Activated CD4-positive, alpha-beta T cell treated with anti-CD3 and anti-CD28 coated beads for 36 hours (primary cell): ENCODE data around the gene EMP2. TPM values are rescaled to one million over a fixed set of nuclear protein-coding genes. Genes with fewer than 3 reads are reported as not detected.
A peak's percentile ranks its signal among the peaks of the same experiment; 100 is the strongest.

ENCODE experiments used
- ATAC-seq: fragments of 200-7000 bp; cut with Tn5 transposase; one replicate; pipeline ENCODE4 v1.10.0; 2021; ENCODE audit warnings: mild to moderate bottlenecking, moderate library complexity
- CTCF ChIA-PET: fragments of 350-600 bp; sonication (Branson Sonifier 250); formaldehyde crosslinking; loops from one replicate; lab custom pipeline; 2021; ENCODE audit warnings: antibody characterized with exemption; lab: Charles Lee
- POLR2A ChIA-PET: fragments of 350-600 bp; sonication (Branson Sonifier 250); formaldehyde crosslinking; loops from one replicate; lab custom pipeline; 2021; ENCODE audit warnings: antibody characterized with exemption, inconsistent platforms; lab: Charles Lee
- DNase-seq: peaks from one replicate; pipeline ENCODE4 v3.0.0-alpha.2; 2020
- H3K27ac Mint-ChIP-seq: one replicate; pipeline ENCODE4 v1.8.0; 2021; ENCODE audit warnings: mixed read lengths
- H3K27me3 Mint-ChIP-seq: one replicate; pipeline ENCODE4 v1.8.0; 2021; ENCODE audit warnings: mixed read lengths
- H3K36me3 Mint-ChIP-seq: one replicate; pipeline ENCODE4 v1.8.0; 2021; ENCODE audit warnings: low read depth, mixed read lengths
- H3K4me1 Mint-ChIP-seq: one replicate; pipeline ENCODE4 v1.8.0; 2021; ENCODE audit warnings: mixed read lengths
- H3K4me3 Mint-ChIP-seq: one replicate; pipeline ENCODE4 v1.8.0; 2021; ENCODE audit warnings: mild to moderate bottlenecking, moderate library complexity, mixed read lengths
- H3K9me3 Mint-ChIP-seq: one replicate; pipeline ENCODE4 v1.8.0; 2021; ENCODE audit warnings: low read depth, mixed read lengths
- intact Hi-C, 2 experiments: fragments of 100-400 bp; cut with DNase I in 1 of 2; cut with micrococcal nuclease in 1 of 2; formaldehyde crosslinking; loops; one replicate each; pipeline versions ENCODE4 v1.14.2 to v1.15.1; 2022 to 2024; cut with DNase I, micrococcal nuclease
- total RNA-seq, 2 experiments: library from RNA; stranded (reverse); gene quantifications; one replicate each; pipeline ENCODE4 v1.2.3, GENCODE V29; 2021

The EMP2 gene
- total RNA-seq, 2 experiments from 2014 or later: not detected

GRCh38 chr16:10497132-10498101, 83.0 kb downstream of the EMP2 start:
- ChIA-PET CTCF (interaction anchor here (0.7 to 1.4 kb wide), 2 partner anchors 12 to 134 kb away, joined by 4 to 6 read pairs; no protein-coding TSS in a partner anchor), POLR2A (no interaction called here)
- peaks cover 2% of the 10 kb centered on the region for H3K27me3 Mint-ChIP-seq
- ATAC-seq (peak; percentile 28), DNase-seq (peak; percentile 35)
- H3K9me3 Mint-ChIP-seq: peaks cover 21% of the 10 kb centered on the region
- H3K4me1 Mint-ChIP-seq: no peaks in the 10 kb centered on the region
- H3K4me3 Mint-ChIP-seq: no peak overlapping the region
- H3K36me3 Mint-ChIP-seq: no peaks in the 10 kb centered on the region
- intact Hi-C loops: no loop called here
- no peak overlapping the region for H3K27ac Mint-ChIP-seq

- Mint-ChIP-seq H3K9me3 (peaks cover 21% of the 10 kb centered on the region), H3K36me3 (no peaks in the 10 kb centered on the region), H3K4me3 (no peak overlapping the region), H3K4me1 (no peaks in the 10 kb centered on the region), H3K27ac (no peak overlapping the region), H3K27me3 (peaks cover 2% of the 10 kb centered on the region)
- ChIA-PET POLR2A (no interaction called here), CTCF (no interaction called here)
- DNase-seq: no peak
- intact Hi-C loops: no loop called here
- no peak for ATAC-seq
Measured at GRCh38 chr16:10495031-10495345, 85.4 kb downstream of the EMP2 start.

GRCh38 chr16:10494343-10495030, 85.9 kb downstream of the EMP2 start:
- DNase-seq (no peak), ATAC-seq (no peak)
- Mint-ChIP-seq H3K4me1 (no peaks in the 10 kb centered on the region), H3K27me3 (peaks cover 2% of the 10 kb centered on the region), H3K4me3 (no peak overlapping the region), H3K36me3 (no peaks in the 10 kb centered on the region), H3K9me3 (peaks cover 21% of the 10 kb centered on the region), H3K27ac (no peak overlapping the region)
- CTCF ChIA-PET: no interaction called here
- intact Hi-C loops: no loop called here
- POLR2A ChIA-PET: no interaction called here

- intact Hi-C loops: no loop called here
- H3K36me3 Mint-ChIP-seq: no peaks in the 10 kb centered on the region
- peaks cover 2% of the 10 kb centered on the region for H3K27me3 Mint-ChIP-seq
- H3K27ac Mint-ChIP-seq: no peak overlapping the region
- CTCF ChIA-PET: interaction anchor here (0.5 to 1.3 kb wide), 3 partner anchors 17 to 172 kb away, joined by 3 to 4 read pairs (median 4); no protein-coding TSS in a partner anchor
- ATAC-seq (no peak), DNase-seq (no peak)
- POLR2A ChIA-PET: no interaction called here
- no peaks in the 10 kb centered on the region for H3K4me1 Mint-ChIP-seq
- H3K9me3 Mint-ChIP-seq: peaks cover 21% of the 10 kb centered on the region
- H3K4me3 Mint-ChIP-seq: no peak overlapping the region
Measured at GRCh38 chr16:10493276-10493675, 87.1 kb downstream of the EMP2 start.

- Mint-ChIP-seq H3K4me1 (no peaks in the 10 kb centered on the region), H3K27me3 (peaks cover 2% of the 10 kb centered on the region), H3K9me3 (peaks cover 22% of the 10 kb centered on the region), H3K36me3 (peaks cover 3% of the 10 kb centered on the region), H3K4me3 (no peak overlapping the region), H3K27ac (no peak overlapping the region)
- intact Hi-C loops: no loop called here
- ChIA-PET POLR2A (no interaction called here), CTCF (interaction anchor here (0.7 kb wide), 1 partner anchor 49 kb away, joined by 3 read pairs; no protein-coding TSS in a partner anchor)
- no peak for DNase-seq
- no peak for ATAC-seq
Measured at GRCh38 chr16:10490141-10490540, 90.3 kb downstream of the EMP2 start.

GRCh38 chr16:10485698-10486382, 94.6 kb downstream of the EMP2 start:
- ChIA-PET CTCF (interaction anchor here (0.6 to 1.0 kb wide), 3 partner anchors 26 to 29 kb away, joined by 3 read pairs; no protein-coding TSS in a partner anchor), POLR2A (interaction anchor here (0.6 kb wide), 3 partner anchors 19 to 31 kb away, joined by 3 to 9 read pairs (median 7); no protein-coding TSS in a partner anchor)
- no peak for DNase-seq
- no peak for ATAC-seq
- Mint-ChIP-seq H3K4me1 (no peaks in the 10 kb centered on the region), H3K27ac (no peak overlapping the region), H3K27me3 (no peaks in the 10 kb centered on the region), H3K4me3 (no peak overlapping the region), H3K36me3 (peaks cover 26% of the 10 kb centered on the region), H3K9me3 (peaks cover 23% of the 10 kb centered on the region)
- intact Hi-C loops: no loop called here

- no peaks in the 10 kb centered on the region for H3K4me1 Mint-ChIP-seq
- H3K4me3 Mint-ChIP-seq: no peak overlapping the region
- CTCF ChIA-PET: interaction anchor here (0.6 to 1.6 kb wide), 3 partner anchors 26 to 229 kb away, joined by 3 to 4 read pairs (median 3); no protein-coding TSS in a partner anchor
- peaks cover 33% of the 10 kb centered on the region for H3K36me3 Mint-ChIP-seq
- H3K27ac Mint-ChIP-seq: no peak overlapping the region
- H3K27me3 Mint-ChIP-seq: no peaks in the 10 kb centered on the region
- ATAC-seq: no peak
- intact Hi-C loops: no loop called here
- no peak for DNase-seq
- POLR2A ChIA-PET: interaction anchor here (0.6 kb wide), 1 partner anchor 32 kb away, joined by 7 read pairs; no protein-coding TSS in a partner anchor
- H3K9me3 Mint-ChIP-seq: peaks cover 27% of the 10 kb centered on the region
Measured at GRCh38 chr16:10485159-10485558, 95.2 kb downstream of the EMP2 start.

GRCh38 chr16:10480151-10480550, 100.2 kb downstream of the EMP2 start:
- ATAC-seq: no peak
- no peak overlapping the region for H3K27ac Mint-ChIP-seq
- DNase-seq: no peak
- H3K27me3 Mint-ChIP-seq: no peaks in the 10 kb centered on the region
- peaks cover 55% of the 10 kb centered on the region for H3K36me3 Mint-ChIP-seq
- intact Hi-C loops: no loop called here
- CTCF ChIA-PET: no interaction called here
- POLR2A ChIA-PET: no interaction called here
- no peak overlapping the region for H3K4me3 Mint-ChIP-seq
- no peaks in the 10 kb centered on the region for H3K4me1 Mint-ChIP-seq
- H3K9me3 Mint-ChIP-seq: peaks cover 31% of the 10 kb centered on the region

Other genes starting within 250 kb of the EMP2 start
- 10 to 100 TPM; 20.0 to 21.9 TPM for gene ATF7IP2, start 194.5 kb downstream of the EMP2 start, total RNA-seq
- gene TEKT5, start 114.3 kb upstream of the EMP2 start, total RNA-seq: under 1 TPM in 1 of 2 experiments, not detected in 1; 0.27 TPM
- 10 to 100 TPM; 25.9 to 33.1 TPM for gene NUBP1, start 163.2 kb upstream of the EMP2 start, total RNA-seq
- gene TVP23A, start 238.2 kb upstream of the EMP2 start, total RNA-seq: under 1 TPM in 1 of 2 experiments, not detected in 1; 0.09 TPM